Transverse colon (tissue), 4 donors: ENCODE data around the gene ABCC1.

Experiments
- CTCF ChIP-seq, 5 experiments: fragments of 200-600 bp in 3 of 5; fragments of 450-650 bp in 2 of 5; sonication (generic) in 3 of 5; IDR thresholded peaks; 1 replicate in 2 of 5; 2 replicates in 3 of 5; pipeline ENCODE4 v1.5.1; 2016 to 2017; ENCODE audit warnings: antibody characterized with exemption in 5 of 5, inconsistent platforms in 3 of 5, mild to moderate bottlenecking in 2 of 5, moderate library complexity in 1 of 5
- POLR2A ChIP-seq: fragments of 450-650 bp; IDR thresholded peaks from one replicate; pipeline ENCODE4 v1.6.1; 2016; ENCODE audit warnings: antibody characterized with exemption, mild to moderate bottlenecking, moderate library complexity
- POLR2AphosphoS5 ChIP-seq, 3 donors: sonication (generic); formaldehyde crosslinking; IDR thresholded peaks; one replicate each; pipeline ENCODE4 v1.6.1; 2016; ENCODE audit warnings: antibody characterized with exemption in 3 of 3

DNA sequence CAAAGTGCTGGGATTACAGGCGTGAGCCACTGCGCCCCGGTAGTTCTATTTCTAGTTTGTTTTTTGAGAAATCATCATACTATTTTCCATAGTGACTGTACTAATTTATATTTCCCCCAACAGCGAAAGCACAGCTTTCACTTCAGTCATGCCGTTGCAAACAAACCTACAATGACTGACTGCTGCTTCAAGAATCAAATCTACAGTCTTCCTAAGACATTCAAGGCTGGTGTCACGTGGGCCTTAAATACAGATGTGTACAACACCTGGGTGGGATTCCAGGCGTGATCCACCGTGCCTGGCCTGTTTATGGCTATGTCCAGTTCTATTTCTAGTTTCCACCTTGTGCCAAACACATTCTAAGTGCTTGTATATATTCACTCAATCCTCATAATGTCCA, 201.9 kb downstream of the ABCC1 start:
- TF ChIP-seq CTCF (IDR thresholded peaks at IDR 0.05), result no peak
- TF ChIP-seq POLR2AphosphoS5 (IDR thresholded peaks at IDR 0.05), result no peak
- TF ChIP-seq POLR2A, result no peak
